HG03378 (cell line): Measurements from ENCODE around the gene BARX1.
"Not testable (repeated sequence)": the region's sequence is repeated elsewhere in the genome, so short reads cannot be mapped to it uniquely, and the experiment has no call there.

Experiments
- ATAC-seq: cut with Tn5 transposase; IDR thresholded peaks from one replicate; pipeline ENCODE4 v1.9.1; 2021; ENCODE audit warnings: mild to moderate bottlenecking, moderate library complexity; ENCODE audit not compliant: unreplicated experiment

BARX1 gene

GRCh38 chr9:93967020-93967803 is 12.1 kb upstream of the BARX1 start:
- no peak for ATAC-seq

DNA sequence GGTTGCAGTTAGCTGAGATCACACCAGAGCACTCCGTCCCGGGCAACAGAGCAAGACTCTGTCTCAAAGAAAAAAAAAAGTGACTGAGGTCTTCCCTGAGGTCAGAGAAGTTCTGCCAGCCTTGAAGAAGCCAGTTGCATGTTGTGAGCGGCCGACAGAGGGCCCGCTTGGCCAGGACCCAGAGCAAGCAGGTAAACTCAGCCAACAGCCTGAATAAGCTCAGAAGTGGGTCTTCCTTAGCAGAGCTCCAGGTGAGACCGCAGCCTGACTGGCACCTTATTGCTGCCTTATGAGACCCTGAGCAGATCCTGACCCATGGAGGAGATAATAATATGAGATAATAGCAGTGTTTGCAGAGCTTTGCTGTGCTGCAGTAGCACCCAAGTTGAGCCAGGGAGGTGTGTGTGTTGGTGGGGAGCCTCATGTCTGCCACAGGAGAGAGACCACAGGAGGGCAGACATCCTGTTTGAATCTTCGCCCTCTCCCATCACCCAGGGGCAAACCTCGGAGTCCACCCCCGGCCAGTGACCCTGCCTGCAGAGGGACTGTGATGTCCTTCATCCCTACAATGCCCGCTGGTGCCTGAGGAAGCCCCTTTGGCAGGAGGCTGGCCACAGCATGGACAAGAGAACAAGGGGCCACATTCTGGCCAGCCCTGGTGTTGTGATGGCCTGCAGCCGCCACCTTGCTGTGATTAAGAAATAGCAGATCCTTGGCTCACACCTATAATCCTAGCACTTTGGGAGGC is 10.8 kb upstream of the BARX1 start:
- no peak for ATAC-seq

DNA sequence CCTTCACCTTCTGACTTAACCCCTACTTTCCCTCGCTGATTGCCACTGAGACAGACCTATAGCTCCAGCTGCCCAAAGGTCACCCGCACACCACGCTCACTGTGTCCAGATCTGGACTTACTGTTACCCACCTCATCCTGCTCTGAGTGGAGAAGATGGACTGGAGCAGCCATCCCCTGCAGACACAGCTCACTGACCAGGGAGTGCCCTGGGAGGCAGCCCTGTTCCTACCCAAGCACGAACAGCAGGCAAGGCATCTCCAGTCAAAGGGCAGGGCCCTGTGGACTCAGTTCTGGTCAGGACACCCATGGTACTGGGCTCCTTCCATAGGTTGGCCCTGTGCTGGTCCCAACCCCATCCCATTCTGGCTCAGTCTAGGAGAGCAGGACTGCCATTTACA is 9.5 kb upstream of the BARX1 start:
- ATAC-seq: no peak

- ATAC-seq: no peak
Observed at GRCh38 chr9:93963969-93964368, 8.8 kb upstream of the BARX1 start.

- not testable (repeated sequence) for ATAC-seq
Observed at GRCh38 chr9:93963489-93963888, 8.3 kb upstream of the BARX1 start.

DNA sequence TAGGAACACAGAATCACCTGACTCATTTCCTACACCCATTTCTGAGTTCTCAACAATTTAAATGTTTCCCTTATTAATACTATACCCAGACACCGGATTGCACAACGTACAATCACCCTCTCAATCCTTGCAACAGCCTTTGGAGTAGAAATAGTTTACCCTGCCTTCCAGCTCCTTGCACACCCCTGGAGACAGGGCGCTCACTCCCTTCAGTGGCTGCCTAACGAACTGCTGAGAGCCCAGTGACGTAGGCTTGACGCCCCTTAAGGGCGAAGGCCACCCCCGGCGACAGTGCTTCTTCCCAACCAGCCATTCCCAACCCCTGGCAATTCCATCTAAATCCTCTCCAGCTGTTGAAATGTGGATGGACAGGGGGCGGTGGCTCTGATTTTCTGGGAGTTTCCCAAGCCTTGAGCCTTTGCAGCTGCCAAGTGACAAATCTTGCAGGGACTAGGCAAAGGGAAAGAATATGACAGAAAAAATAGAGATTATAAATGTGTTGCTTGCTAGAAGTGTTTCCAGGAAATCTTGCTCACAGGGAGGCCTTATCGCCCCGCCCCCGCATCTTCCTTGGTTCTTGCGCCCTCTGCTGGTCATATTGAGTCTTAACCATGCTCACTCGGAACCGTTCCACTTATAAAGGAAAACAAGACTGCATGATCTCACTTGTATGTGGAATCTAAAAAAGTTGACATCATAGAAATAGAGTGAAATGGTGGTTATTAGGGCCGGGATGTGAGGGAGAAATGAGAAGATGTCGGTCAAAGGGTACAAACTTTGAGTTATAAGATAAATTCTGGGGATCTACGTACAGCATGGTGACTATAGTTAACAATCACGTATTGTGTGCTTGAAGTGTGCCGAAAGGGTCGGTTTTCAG is 7.6 kb upstream of the BARX1 start:
- ATAC-seq: no peak

DNA sequence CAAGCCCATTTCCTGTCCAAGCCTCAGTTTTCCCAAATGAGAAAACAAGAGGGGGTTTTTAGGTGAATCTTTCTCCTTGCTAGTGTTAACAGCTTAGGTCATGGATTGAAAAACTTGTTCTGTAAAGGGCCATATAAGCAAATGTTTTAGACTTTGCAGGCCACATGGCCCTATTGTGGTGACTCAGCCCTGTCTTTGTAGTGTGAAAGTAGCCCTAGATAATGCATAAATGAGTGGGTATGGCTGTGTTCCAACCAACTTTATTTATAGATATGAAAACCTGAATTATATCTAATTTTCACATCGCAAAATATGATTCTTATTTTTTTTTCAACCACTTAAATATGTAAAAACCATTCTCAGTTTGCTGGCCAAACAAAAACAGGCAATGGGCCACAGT is 6.9 kb upstream of the BARX1 start:
- ATAC-seq: no peak

GRCh38 chr9:93960971-93961841 is 6.1 kb upstream of the BARX1 start:
- ATAC-seq: no peak

- no peak for ATAC-seq
Observed at GRCh38 chr9:93960221-93960970, 5.2 kb upstream of the BARX1 start.

DNA sequence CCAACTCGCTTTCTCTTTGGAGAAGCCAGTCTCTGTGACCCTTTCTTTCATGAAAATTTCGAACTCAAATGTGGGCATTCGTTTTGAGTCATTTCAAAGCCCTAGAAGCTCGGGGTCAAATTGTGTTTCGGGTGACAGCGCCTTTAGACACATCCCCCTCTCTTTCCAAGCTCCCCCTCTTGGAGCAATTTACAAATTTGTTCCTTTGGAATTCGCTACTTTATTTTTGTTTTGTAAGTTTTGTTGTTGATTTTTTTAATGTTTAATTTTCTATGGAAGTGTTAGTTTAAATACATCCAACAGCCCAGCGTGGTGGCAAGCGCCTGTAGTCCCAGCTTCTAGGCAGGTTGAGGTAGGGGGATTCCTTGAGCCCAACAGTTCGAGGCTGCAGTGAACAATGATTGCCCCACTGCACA is 4.6 kb upstream of the BARX1 start:
- ATAC-seq: no peak

- ATAC-seq: no peak
Observed at GRCh38 chr9:93958819-93959682, 3.9 kb upstream of the BARX1 start.

DNA sequence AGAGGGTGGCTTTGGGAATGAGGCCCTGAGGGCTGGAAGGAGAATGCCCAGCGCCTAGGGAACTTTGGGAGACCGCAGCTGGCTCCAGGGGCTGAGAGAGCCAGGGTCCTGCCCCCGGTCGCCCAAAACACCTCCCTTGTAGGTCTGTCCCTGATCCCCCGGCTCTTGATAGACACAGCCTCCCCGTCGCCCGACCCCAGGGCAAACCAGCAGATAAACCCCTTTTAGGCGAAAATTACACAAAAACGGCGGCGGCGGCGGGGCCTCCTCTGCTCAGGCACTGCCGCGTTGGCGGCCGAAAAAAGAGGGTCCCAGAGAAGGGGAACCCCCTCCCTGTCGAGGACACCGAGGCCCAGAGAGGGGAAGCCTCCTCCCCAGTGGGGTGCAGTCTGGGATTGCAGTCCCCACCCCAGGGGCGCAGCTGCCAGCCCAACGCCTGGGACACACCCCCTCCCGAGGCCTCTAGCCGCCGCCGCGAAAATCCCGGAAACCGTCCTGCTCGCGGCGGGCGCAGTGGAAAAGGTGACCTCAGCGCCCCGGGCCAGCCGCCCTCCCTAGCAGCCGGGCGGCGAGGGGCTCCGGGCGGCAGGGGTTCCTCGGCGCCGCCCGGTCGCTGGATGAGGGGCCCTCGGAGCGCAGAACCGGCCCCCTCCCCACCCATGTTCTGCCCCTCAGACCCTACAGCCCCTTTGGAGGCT is 3.1 kb upstream of the BARX1 start:
- no peak for ATAC-seq

DNA sequence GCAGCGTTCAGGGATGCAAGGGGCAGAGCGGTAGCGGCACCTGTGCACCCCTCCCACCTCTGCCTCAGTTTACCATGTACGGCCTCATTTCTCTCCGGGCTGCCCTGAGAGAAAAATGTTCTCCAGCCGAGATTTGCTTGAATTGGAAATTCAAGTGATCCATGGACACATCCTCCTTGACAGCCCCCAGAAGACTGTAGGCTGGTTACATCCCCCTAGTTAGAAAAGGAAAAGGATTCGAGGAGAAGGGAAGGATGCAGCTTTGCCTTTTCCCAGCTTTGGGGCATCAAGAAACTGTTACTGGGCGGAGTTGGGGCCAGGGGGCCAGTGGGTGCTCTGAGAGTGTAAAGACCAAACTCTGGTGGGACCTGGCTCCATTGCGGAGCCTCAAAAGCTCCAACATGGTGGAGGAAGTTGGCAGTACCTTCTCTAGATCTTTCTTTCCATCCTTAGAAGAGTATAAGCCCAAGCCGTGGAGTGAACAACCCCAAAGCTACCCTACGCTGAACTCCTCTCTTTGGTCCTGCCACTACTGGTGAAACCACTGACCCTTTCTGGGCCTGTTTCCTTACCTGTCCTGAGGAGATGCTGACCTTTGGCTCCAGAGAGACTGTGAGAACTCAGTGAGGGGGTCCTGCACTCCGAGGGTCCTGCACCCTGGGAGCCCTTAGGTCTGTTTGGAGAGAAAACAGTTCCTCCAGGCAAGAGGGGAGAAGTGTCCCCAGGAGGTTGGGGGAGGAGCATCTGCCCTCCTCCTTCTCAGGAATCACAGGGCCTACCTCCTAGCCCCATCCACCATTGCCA is 1.0 kb upstream of the BARX1 start:
- ATAC-seq: no peak

- ATAC-seq: no peak
Observed at GRCh38 chr9:93954434-93955061, 607 bp downstream of the BARX1 start.

GRCh38 chr9:93953496-93954433 is 1.4 kb downstream of the BARX1 start:
- ATAC-seq: no peak
